ENCODE measurements around the gene RAVER1. TPM values are rescaled to one million over a fixed set of nuclear protein-coding genes. Genes with fewer than 3 reads are reported as not detected.

The RAVER1 gene
- total and polyA plus RNA-seq, 7 donors = 8.4 to 37.0 (median 14.8) TPM

DNA sequence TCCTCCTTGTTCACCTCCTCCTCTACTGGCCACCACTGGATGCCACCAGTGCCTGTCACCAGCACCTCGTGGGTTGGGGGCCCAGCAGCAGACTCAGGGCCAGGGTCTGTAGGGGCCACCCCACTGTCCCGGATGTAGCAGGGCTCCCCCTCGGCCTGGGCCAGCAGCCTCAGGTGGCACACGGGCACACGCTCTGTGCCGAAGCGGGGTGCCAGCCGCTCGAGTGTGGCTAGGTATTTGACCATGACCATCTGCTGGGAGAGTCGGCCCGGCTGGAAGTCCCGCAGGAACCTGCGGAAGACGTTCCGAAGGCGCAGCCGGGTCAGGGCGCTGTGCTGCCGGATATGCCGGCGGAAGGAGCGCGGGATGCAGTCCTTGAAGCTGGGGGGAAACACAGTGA is 32.2 kb upstream of the RAVER1 start:
- no peaks in the 10 kb centered on the region for H3K27me3 ChIP-seq
- H3K36me3 ChIP-seq = peaks cover 22 to 97% (median 45%) of the 10 kb centered on the region in 4 donors
- no peak overlapping the region for H3K4me3 ChIP-seq
- H3K9me3 ChIP-seq = no peaks in the 10 kb centered on the region
- TF ChIP-seq, protein P1, sequence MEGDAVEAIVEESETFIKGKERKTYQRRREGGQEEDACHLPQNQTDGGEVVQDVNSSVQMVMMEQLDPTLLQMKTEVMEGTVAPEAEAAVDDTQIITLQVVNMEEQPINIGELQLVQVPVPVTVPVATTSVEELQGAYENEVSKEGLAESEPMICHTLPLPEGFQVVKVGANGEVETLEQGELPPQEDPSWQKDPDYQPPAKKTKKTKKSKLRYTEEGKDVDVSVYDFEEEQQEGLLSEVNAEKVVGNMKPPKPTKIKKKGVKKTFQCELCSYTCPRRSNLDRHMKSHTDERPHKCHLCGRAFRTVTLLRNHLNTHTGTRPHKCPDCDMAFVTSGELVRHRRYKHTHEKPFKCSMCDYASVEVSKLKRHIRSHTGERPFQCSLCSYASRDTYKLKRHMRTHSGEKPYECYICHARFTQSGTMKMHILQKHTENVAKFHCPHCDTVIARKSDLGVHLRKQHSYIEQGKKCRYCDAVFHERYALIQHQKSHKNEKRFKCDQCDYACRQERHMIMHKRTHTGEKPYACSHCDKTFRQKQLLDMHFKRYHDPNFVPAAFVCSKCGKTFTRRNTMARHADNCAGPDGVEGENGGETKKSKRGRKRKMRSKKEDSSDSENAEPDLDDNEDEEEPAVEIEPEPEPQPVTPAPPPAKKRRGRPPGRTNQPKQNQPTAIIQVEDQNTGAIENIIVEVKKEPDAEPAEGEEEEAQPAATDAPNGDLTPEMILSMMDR (IDR thresholded peaks at IDR 0.05) = no peak
- TF ChIP-seq POLR2A (IDR thresholded peaks at IDR 0.05) = no peak
- no peak for TF ChIP-seq EP300 (IDR thresholded peaks at IDR 0.05)
- no peak for TF ChIP-seq POLR2AphosphoS5 (IDR thresholded peaks at IDR 0.05)
- H3K27ac ChIP-seq = no peak overlapping the region
- H3K4me1 ChIP-seq = no peaks in the 10 kb centered on the region
- WGBS, 2 donors = 96 to 97% methylated on average over 23 of the region's 23 CpGs
- intact Hi-C loops (cut with DNase I) = no loop called here
- no peak for DNase-seq

DNA sequence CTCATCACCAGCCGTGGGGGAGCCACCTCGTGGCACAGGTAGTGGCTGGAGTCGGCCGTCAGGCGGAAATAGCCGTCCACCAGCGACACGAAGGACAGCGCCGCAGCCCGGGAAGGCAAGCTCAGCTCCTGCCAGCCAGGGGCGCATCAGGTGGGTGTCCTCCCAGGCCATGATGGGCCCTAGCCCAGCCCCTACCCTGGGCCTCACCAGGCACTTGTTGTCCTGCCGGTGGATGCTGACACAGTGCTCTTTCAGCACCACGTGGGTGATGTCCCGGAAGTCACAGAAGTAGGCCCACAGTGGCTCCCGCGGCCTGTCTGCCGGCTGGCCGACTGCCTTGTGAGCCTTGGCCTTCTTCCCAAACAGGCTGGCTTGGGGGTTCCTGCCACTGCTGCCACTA is 31.3 kb upstream of the RAVER1 start:
- intact Hi-C loops (cut with DNase I) = no loop called here

DNA sequence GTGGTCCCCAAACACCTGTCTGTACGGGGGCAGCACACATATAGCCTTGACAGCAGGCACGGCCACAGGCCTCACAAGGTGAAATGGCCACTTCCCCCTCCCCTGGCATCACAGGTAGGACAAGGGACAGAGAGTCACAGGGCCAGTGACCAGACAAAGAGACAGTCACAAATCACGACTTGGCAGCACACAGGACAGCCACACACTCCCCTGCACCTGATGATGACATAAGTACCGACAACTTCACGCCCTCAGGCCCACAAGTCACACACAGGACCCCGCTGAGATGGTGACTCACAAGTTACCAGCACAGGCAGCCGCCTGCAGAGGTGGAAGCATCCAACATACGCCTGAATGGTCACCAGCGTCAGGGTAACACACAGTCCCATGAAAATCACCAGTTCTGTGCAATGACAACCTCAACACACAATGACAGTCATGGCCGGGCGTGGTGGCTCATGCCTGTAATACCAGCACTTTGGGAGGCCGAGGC is 30.5 kb upstream of the RAVER1 start:
- Histone ChIP-seq H3K4me1 (no peaks in the 10 kb centered on the region), H3K27ac (no peak overlapping the region), H3K36me3 (peaks cover 18 to 99% (median 49%) of the 10 kb centered on the region in 4 donors), H3K4me3 (no peak overlapping the region), H3K9me3 (no peaks in the 10 kb centered on the region), H3K27me3 (no peaks in the 10 kb centered on the region)
- TF ChIP-seq EP300 (IDR thresholded peaks at IDR 0.05) (no peak), POLR2A (IDR thresholded peaks at IDR 0.05) (no peak), POLR2AphosphoS5 (IDR thresholded peaks at IDR 0.05) (no peak)
- TF ChIP-seq, protein P1 (IDR thresholded peaks at IDR 0.05) = no peak
- 93 to 94% methylated on average over 12 of the region's 12 CpGs for WGBS, 2 donors
- intact Hi-C loops (cut with DNase I) = no loop called here
- DNase-seq = no peak

More for the DNA sequence above, 31.3 kb upstream of the RAVER1 start:
- TF ChIP-seq POLR2AphosphoS5 (IDR thresholded peaks at IDR 0.05) = no peak
- no peak for TF ChIP-seq POLR2A (IDR thresholded peaks at IDR 0.05)
- TF ChIP-seq, protein P1 (IDR thresholded peaks at IDR 0.05) = no peak
- no peak for TF ChIP-seq EP300 (IDR thresholded peaks at IDR 0.05)
- no peak overlapping the region for H3K4me3 ChIP-seq
- 93 to 94% methylated on average over 19 of the region's 19 CpGs for WGBS, 2 donors
- H3K27ac ChIP-seq = no peak overlapping the region
- no peaks in the 10 kb centered on the region for H3K9me3 ChIP-seq
- H3K27me3 ChIP-seq = no peaks in the 10 kb centered on the region
- peaks cover 21 to 99% (median 45%) of the 10 kb centered on the region in 4 donors for H3K36me3 ChIP-seq
- no peak for DNase-seq
- H3K4me1 ChIP-seq = no peaks in the 10 kb centered on the region

DNA sequence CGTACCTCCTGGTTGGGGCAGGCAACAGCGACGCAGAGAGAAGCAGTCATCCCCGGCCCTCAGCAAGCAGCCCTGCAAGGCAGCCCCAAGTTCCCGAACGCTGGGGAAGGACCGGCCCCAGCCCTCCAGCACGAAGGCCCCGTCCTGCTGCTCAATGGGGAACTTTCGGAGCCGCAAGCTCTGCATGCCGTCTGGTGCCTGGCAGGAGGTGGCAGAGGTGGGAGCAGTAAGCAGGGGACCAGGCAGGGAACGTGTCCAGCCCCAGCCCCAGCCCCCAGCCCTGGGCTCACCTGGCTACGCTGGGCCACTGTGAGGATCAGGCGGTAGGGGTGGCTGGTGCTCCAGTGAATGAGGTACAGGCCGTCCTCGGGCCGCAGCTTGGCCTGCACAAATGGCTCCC is 28.9 kb upstream of the RAVER1 start:
- Histone ChIP-seq H3K9me3 (no peaks in the 10 kb centered on the region), H3K27me3 (no peaks in the 10 kb centered on the region), H3K4me1 (no peaks in the 10 kb centered on the region), H3K27ac (no peak overlapping the region), H3K36me3 (peaks cover 18 to 98% (median 42%) of the 10 kb centered on the region in 4 donors), H3K4me3 (no peak overlapping the region)
- no peak for TF ChIP-seq POLR2AphosphoS5 (IDR thresholded peaks at IDR 0.05)
- TF ChIP-seq, protein P1 (IDR thresholded peaks at IDR 0.05) = no peak
- DNase-seq = no peak
- 96 to 98% methylated on average over 18 of the region's 18 CpGs for WGBS, 2 donors
- intact Hi-C loops (cut with DNase I) = no loop called here

DNA sequence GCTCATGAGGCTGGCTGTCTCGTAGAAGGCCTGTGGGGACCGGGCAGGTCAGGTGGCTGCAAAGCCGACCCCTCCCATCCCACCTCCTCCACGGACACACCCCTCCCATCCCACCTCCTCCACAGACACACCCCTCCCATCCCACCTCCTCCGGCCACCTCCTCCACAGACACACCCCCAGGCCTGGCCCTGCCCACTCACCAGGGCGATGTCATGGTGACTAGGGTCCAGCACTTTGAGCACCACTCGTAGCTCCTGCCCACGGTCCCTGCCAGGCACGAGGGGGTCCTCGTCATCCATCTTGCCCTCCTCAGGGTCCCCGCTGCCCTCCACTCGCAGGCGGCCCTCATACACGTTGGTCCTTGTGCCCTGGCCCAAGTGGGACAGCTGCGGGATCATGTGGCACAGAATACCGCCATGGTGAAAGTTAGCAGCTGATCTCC is 28.3 kb upstream of the RAVER1 start:
- intact Hi-C loops (cut with DNase I) = no loop called here
- WGBS, 2 donors = 87 to 88% methylated on average over 16 of the region's 16 CpGs
- DNase-seq = no peak
- Histone ChIP-seq H3K9me3 (no peaks in the 10 kb centered on the region), H3K36me3 (peaks cover 18 to 98% (median 37%) of the 10 kb centered on the region in 4 donors), H3K27me3 (no peaks in the 10 kb centered on the region), H3K4me3 (no peak overlapping the region), H3K27ac (no peak overlapping the region), H3K4me1 (no peaks in the 10 kb centered on the region)
- TF ChIP-seq POLR2A (IDR thresholded peaks at IDR 0.05) (no peak), POLR2AphosphoS5 (IDR thresholded peaks at IDR 0.05) (no peak), EP300 (IDR thresholded peaks at IDR 0.05) (no peak)
- TF ChIP-seq, protein P1 (IDR thresholded peaks at IDR 0.05) = no peak

All from sigmoid colon (tissue), 7 donors.